Mucosa of descending colon (tissue), 3 donors: ENCODE data around the gene PLB1. TPM values are rescaled to one million over a fixed set of nuclear protein-coding genes. Genes with fewer than 3 reads are reported as not detected.
A peak's percentile ranks its signal among the peaks of the same experiment; 100 is the strongest.

Source experiments
- ATAC-seq: fragments of 200-7000 bp; cut with Tn5 transposase; one replicate; pipeline ENCODE4 v1.9.1; 2020; ENCODE audit warnings: mild to moderate bottlenecking, moderate library complexity
- DNase-seq, 3 donors: peaks; one replicate each; pipeline ENCODE4 v3.0.0-alpha.2; 2020
- H3K36me3 ChIP-seq: fragments of 200-600 bp; one replicate; pipeline ENCODE4 v1.8.0; 2021; ENCODE audit warnings: low read depth, mild to moderate bottlenecking
- H3K4me1 ChIP-seq: fragments of 200-600 bp; one replicate; pipeline ENCODE4 v1.8.0; 2021; ENCODE audit warnings: low read depth, mild to moderate bottlenecking
- H3K4me3 ChIP-seq: fragments of 200-600 bp; one replicate; pipeline ENCODE4 v1.8.0; 2021; ENCODE audit warnings: mild to moderate bottlenecking
- H3K9me3 ChIP-seq: fragments of 200-600 bp; one replicate; pipeline ENCODE4 v1.8.0; 2021; ENCODE audit warnings: mild to moderate bottlenecking
- intact Hi-C, 2 donors: fragments of 100-400 bp; cut with DNase I in 1 of 2; cut with micrococcal nuclease in 1 of 2; formaldehyde crosslinking; loops; one replicate each; pipeline versions ENCODE4 v1.11.0 to v1.11.1; 2022; cut with DNase I, micrococcal nuclease
- total RNA-seq, 3 donors: library from RNA; stranded (reverse); fragmentation: NEBNext Ultra II Directional in 2 of 3; extraction: Animal tissue kit (Norgen Biotek cat#: 25700) in 2 of 3; gene quantifications; one replicate each; pipeline versions ENCODE4 v1.2.1 to v1.2.4, GENCODE V29; 2021 to 2023
- TF ChIP-seq, protein P1 (sequence below): fragments of 200-600 bp; IDR thresholded peaks from one replicate; pipeline ENCODE4 v1.8.0; 2022; ENCODE audit warnings: antibody characterized with exemption, mild to moderate bottlenecking
- donor health status: DM: no; HTN: no; CAD: no; lungs with moderate emphysema.
- donor health status: DM: no; HTN: no; CAD: no.
- donor health status: DM: no; HTN: yes; CAD: no.

PLB1 gene
- total RNA-seq, 3 donors from 2014 or later = 2.4 to 4.9 (median 3.6) TPM

DNA sequence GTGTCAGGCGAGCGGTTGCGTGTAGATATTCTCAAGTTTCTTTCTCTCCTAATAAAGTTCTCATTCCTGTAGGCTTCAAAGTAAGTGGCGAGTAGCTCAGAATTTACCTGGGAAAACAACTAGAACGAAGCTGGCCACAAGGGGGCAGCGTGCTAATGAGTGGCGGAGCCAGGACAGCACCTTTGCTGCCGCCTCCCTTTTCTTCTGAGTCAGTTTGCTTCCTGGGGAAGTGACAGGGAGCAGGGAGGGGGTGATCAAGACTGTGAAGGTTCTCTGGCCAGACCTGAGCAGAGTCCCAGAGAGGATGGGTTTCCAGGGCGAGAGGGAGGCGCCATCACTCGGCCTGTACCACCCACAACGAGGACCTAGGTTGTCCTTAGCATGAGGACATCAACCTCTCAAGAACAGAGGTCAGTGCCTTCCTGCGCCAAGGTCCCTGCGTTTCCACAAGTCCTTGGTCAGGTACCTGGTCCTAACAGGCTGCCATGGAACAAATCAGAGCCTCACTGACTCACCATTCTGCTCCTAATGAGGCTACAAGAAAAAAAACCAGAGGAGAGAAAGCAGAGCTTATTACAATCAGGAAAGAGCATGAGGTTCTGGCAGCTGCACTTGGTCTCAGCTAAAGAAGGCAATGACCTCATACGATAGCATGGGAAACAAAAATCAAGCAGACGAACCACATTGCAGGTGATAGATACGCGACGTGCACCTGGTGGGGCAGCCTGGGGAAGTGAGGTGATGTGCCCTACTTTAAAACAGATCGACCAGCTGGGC is 98.7 kb downstream of the PLB1 start:
- Histone ChIP-seq H3K4me3 (no peak overlapping the region), H3K4me1 (peaks cover 11% of the 10 kb centered on the region), H3K36me3 (no peaks in the 10 kb centered on the region), H3K9me3 (no peaks in the 10 kb centered on the region)
- intact Hi-C loops = loop anchor here (10.0 kb wide), 1 partner anchor 160 kb away; the partner anchor contains the start of gene PPP1CB (in 2 of the 2)
- DNase-seq (peak; percentile 89 to 100 (median 94)), ATAC-seq (peak; percentile 96)
- TF ChIP-seq, protein P1, sequence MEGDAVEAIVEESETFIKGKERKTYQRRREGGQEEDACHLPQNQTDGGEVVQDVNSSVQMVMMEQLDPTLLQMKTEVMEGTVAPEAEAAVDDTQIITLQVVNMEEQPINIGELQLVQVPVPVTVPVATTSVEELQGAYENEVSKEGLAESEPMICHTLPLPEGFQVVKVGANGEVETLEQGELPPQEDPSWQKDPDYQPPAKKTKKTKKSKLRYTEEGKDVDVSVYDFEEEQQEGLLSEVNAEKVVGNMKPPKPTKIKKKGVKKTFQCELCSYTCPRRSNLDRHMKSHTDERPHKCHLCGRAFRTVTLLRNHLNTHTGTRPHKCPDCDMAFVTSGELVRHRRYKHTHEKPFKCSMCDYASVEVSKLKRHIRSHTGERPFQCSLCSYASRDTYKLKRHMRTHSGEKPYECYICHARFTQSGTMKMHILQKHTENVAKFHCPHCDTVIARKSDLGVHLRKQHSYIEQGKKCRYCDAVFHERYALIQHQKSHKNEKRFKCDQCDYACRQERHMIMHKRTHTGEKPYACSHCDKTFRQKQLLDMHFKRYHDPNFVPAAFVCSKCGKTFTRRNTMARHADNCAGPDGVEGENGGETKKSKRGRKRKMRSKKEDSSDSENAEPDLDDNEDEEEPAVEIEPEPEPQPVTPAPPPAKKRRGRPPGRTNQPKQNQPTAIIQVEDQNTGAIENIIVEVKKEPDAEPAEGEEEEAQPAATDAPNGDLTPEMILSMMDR = peak; percentile 60

DNA sequence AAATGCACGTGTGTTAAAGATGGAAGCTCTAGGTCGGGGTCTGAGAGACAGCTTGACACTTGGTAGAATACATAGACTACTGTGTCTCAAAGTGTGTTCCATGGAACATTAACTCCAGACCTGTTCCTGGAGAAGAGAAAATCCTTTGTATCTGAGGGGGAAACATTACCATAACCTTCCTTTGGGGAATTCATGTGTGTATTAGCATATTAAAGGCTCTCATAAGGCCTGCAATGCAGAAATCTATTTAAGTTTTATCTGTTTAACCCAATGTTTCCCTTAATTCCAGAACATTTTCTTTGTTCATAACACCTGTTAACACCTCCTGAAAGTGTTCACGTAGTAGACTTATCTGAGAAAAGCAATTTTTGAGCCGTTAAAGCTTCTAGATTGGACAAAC is 99.5 kb downstream of the PLB1 start:
- H3K4me1 ChIP-seq = peaks cover 11% of the 10 kb centered on the region
- intact Hi-C loops = loop anchor here (10.0 kb wide), 1 partner anchor 159 kb away; the partner anchor contains the start of gene PPP1CB (in 2 of the 2)
- TF ChIP-seq, protein P1 = no peak
- DNase-seq (no peak), ATAC-seq (no peak)
- H3K9me3 ChIP-seq = no peaks in the 10 kb centered on the region
- H3K36me3 ChIP-seq = no peaks in the 10 kb centered on the region
- no peak overlapping the region for H3K4me3 ChIP-seq

DNA sequence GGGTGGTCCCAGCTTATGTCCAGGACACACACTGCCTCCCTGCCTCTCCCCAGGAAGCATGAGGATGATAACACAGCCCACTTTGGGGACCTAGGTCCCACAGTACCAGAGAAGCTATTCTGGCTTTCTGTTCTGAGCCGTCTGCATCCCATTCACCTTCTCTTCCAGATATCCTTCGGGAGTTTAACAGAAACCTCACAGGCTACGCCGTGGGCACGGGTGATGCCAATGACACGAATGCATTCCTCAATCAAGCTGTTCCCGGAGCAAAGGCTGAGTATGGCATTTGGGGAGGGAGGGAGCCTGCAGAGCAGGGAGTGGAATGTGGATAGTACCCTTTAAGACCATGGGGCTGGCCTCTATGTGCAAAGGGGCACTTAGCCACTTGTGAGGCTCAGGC is 102.6 kb downstream of the PLB1 start:
- H3K9me3 ChIP-seq = no peaks in the 10 kb centered on the region
- TF ChIP-seq, protein P1 = no peak
- intact Hi-C loops = loop anchor here (10.0 kb wide), 1 partner anchor 156 kb away; the partner anchor contains the start of gene PPP1CB (in 2 of the 2)

DNA sequence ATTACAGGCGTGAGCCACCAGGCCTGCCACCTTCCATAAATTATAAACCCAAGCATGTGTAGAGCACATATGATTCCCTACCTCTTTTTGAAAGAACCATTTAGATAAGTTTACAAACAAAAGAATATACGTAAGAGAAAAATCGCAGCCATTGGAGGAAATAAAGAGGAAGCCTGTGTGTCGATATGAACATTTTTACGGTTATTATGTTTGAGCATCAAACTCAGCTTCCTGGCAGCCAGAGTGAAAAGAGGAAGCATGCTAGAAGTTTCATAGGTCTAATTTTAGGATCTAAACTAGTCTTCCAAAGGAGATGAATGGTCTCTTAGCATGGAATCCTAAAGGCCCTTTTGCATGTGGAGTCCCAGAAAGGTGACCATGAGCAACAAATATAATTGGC is 104.3 kb downstream of the PLB1 start:
- no peaks in the 10 kb centered on the region for H3K36me3 ChIP-seq
- intact Hi-C loops = no loop called here
- ATAC-seq = no peak
- no peak overlapping the region for H3K4me3 ChIP-seq
- H3K4me1 ChIP-seq = peaks cover 9% of the 10 kb centered on the region
- H3K9me3 ChIP-seq = no peaks in the 10 kb centered on the region
- DNase-seq = no peak
- TF ChIP-seq, protein P1 = no peak

More for the DNA sequence above, 102.6 kb downstream of the PLB1 start:
- Histone ChIP-seq H3K36me3 (no peaks in the 10 kb centered on the region), H3K4me1 (peaks cover 14% of the 10 kb centered on the region), H3K4me3 (no peak overlapping the region)
- ATAC-seq = no peak
- DNase-seq = no peak

DNA sequence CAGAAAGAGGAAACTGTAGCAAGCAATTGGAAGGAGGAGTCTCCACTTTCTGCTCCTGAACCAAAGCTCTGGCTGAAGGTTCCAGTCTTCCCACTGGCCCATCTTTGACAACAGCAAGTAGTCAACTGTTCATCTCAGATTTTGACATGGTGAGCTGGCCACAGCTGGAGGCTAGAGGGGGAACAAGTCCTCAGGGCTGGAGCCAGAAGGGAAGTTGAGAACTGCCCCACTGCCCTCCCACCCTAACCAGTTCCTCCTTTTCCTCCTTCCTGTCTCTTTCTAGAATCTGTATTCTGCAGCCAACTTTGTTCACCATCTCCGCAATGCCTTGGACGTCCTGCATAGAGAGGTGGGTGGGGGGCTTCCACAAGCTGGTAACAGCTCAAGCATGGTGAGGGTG is 105.8 kb downstream of the PLB1 start:
- H3K4me1 ChIP-seq = peaks cover 9% of the 10 kb centered on the region
- intact Hi-C loops = no loop called here
- DNase-seq (no peak), ATAC-seq (peak; percentile 12)
- no peak overlapping the region for H3K4me3 ChIP-seq
- no peaks in the 10 kb centered on the region for H3K9me3 ChIP-seq
- no peaks in the 10 kb centered on the region for H3K36me3 ChIP-seq
- TF ChIP-seq, protein P1 = no peak
